A549 (cell line): ENCODE data around the gene ABCC6.
"Not testable (repeated sequence)": the region's sequence is repeated elsewhere in the genome, so short reads cannot be mapped to it uniquely, and the experiment has no call there.

Experiments
- EP300 ChIP-seq, 2 experiments: fragments of >200 bp; sonication (Bioruptor Twin); formaldehyde crosslinking; IDR thresholded peaks; 2 replicates in 1 of 2; 3 replicates in 1 of 2; pipeline ENCODE4 v1.6.1; 2016 to 2017
- JUN ChIP-seq, 2 experiments: fragments of >200 bp; sonication (Bioruptor Twin); formaldehyde crosslinking; IDR thresholded peaks; 2 replicates in 1 of 2; 3 replicates in 1 of 2; pipeline ENCODE4 v1.6.1; 2016 to 2017
- MAZ ChIP-seq: fragments of 150-350 bp; IDR thresholded peaks from 2 replicates; pipeline ENCODE4 v1.6.1; 2014; ENCODE audit warnings: antibody characterized with exemption, low read depth, low read length, borderline replicate concordance
- POLR2A ChIP-seq: IDR thresholded peaks from 2 replicates; pipeline ENCODE4 v1.6.1; 2012; ENCODE audit warnings: mild to moderate bottlenecking, low read length
- TF ChIP-seq, protein P1 (sequence below): fragments of >200 bp; sonication (Bioruptor Twin); formaldehyde crosslinking; IDR thresholded peaks from 3 replicates; pipeline ENCODE4 v1.5.1; 2016

DNA sequence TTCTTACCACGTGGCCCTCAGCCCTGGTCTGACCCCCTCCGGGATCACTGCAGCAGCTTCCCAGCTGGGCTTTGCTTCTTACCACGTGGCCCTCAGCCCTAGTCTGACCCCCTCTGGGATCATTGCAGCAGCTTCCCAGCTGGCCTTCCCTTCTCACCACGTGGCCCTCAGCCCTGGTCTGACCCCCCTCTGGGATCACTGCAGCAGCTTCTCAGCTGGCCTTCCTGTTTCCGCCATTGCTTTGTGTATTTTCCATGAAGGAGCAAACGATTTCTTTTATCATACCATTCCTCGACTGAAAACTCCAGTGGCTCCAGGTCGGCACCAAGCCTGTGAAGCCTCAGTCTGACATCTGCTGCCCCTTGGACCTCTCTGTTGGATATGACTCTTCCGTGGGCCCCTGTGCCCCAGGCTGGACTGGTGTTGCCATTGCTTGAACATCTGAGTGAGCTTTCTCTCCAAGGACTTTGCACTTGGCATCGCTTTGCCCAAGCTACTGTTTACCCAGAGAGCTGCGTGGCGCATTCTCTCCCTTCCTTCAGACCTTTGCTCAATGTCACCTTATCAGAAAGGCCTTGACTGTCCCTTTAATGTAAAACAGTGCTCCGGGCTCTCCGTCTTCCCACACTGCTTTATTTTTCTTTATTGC lies 49.4 kb upstream of the ABCC6 start:
- TF ChIP-seq, protein P1, sequence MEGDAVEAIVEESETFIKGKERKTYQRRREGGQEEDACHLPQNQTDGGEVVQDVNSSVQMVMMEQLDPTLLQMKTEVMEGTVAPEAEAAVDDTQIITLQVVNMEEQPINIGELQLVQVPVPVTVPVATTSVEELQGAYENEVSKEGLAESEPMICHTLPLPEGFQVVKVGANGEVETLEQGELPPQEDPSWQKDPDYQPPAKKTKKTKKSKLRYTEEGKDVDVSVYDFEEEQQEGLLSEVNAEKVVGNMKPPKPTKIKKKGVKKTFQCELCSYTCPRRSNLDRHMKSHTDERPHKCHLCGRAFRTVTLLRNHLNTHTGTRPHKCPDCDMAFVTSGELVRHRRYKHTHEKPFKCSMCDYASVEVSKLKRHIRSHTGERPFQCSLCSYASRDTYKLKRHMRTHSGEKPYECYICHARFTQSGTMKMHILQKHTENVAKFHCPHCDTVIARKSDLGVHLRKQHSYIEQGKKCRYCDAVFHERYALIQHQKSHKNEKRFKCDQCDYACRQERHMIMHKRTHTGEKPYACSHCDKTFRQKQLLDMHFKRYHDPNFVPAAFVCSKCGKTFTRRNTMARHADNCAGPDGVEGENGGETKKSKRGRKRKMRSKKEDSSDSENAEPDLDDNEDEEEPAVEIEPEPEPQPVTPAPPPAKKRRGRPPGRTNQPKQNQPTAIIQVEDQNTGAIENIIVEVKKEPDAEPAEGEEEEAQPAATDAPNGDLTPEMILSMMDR: not testable (repeated sequence)
- not testable (repeated sequence) for TF ChIP-seq POLR2A; MAZ; EP300 (IDR thresholded peaks at IDR 0.05); JUN (IDR thresholded peaks at IDR 0.05)
